DOHH2 (cell line): ENCODE data around the gene C22orf15.
A peak's percentile ranks its signal among the peaks of the same experiment; 100 is the strongest.

Experiments used
- H3F3A ChIP-seq: fragments of 200-600 bp; sonication (generic), shearing (Covaris generic); 2 replicates; pipeline ENCODE4 v1.6.0; 2016; ENCODE audit warnings: antibody characterized with exemption, mild to moderate bottlenecking; ENCODE audit not compliant: control insufficient read depth, insufficient read depth
- H3K27ac ChIP-seq: fragments of 200-600 bp; sonication (generic); 2 replicates; pipeline ENCODE4 v1.5.1; 2014; ENCODE audit warnings: low read depth, mild to moderate bottlenecking, low read length, moderate library complexity
- H3K27me3 ChIP-seq: fragments of 200-600 bp; sonication (generic); 2 replicates; pipeline ENCODE4 v1.6.1; 2014; ENCODE audit warnings: mild to moderate bottlenecking, low read length, mixed read lengths; ENCODE audit not compliant: control insufficient read depth
- H3K36me3 ChIP-seq: fragments of 200-600 bp; sonication (generic); 2 replicates; pipeline ENCODE4 v1.6.1; 2014; ENCODE audit warnings: mild to moderate bottlenecking, low read length, moderate library complexity, mixed read lengths; ENCODE audit not compliant: control insufficient read depth
- H3K4me1 ChIP-seq: fragments of 200-600 bp; sonication (generic); 2 replicates; pipeline ENCODE4 v1.6.1; 2014; ENCODE audit warnings: mild to moderate bottlenecking, low read length, mixed read lengths; ENCODE audit not compliant: control insufficient read depth
- H3K4me2 ChIP-seq: fragments of 200-600 bp; sonication (generic); 2 replicates; pipeline ENCODE4 v1.6.0; 2014; ENCODE audit warnings: mild to moderate bottlenecking, low read length, moderate library complexity
- H3K4me3 ChIP-seq: fragments of 200-600 bp; sonication (generic); 2 replicates; pipeline ENCODE4 v1.5.1; 2014; ENCODE audit warnings: mild to moderate bottlenecking, low read length, mixed read lengths
- H3K79me2 ChIP-seq: fragments of 200-600 bp; sonication (generic); 2 replicates; pipeline ENCODE4 v1.6.1; 2014; ENCODE audit warnings: mild to moderate bottlenecking, low read length, mixed read lengths; ENCODE audit not compliant: control insufficient read depth
- H3K9me2 ChIP-seq: fragments of 200-600 bp; sonication (generic); replicated peaks from 2 replicates; pipeline ENCODE4 v1.6.1; 2014; ENCODE audit warnings: mild to moderate bottlenecking, low read length, mixed read lengths; ENCODE audit not compliant: control insufficient read depth
- H3K9me3 ChIP-seq: fragments of 200-600 bp; sonication (generic); 2 replicates; pipeline ENCODE4 v1.6.1; 2014; ENCODE audit warnings: antibody characterized with exemption, low read length, mixed read lengths; ENCODE audit not compliant: control insufficient read depth, insufficient read depth
- H4K20me1 ChIP-seq: fragments of 200-600 bp; sonication (generic); 2 replicates; pipeline ENCODE4 v1.6.0; 2014; ENCODE audit warnings: low read depth, mild to moderate bottlenecking, antibody characterized with exemption, low read length, moderate library complexity; ENCODE audit not compliant: control insufficient read depth, insufficient read depth
- CTCF ChIP-seq: fragments of 200-600 bp; sonication (generic); IDR thresholded peaks from one replicate; pipeline ENCODE4 v1.5.1; 2014; ENCODE audit warnings: antibody characterized with exemption, mild to moderate bottlenecking, low read depth, low read length; ENCODE audit not compliant: poor library complexity, severe bottlenecking
- EZH2phosphoT487 ChIP-seq: fragments of 200-600 bp; sonication (generic); IDR thresholded peaks from 2 replicates; pipeline ENCODE4 v1.6.1; 2017; ENCODE audit warnings: borderline replicate concordance, mild to moderate bottlenecking, antibody characterized with exemption, low read length, moderate library complexity, mixed read lengths

The C22orf15 gene

GRCh38 chr22:23760056-23760455 lies 2.7 kb upstream of the C22orf15 start:
- Histone ChIP-seq H4K20me1 (peaks cover 6% of the 10 kb centered on the region; the same call in 1 of the 2 replicates), H3K27ac (no peak overlapping the region), H3K4me1 (peaks cover 49% of the 10 kb centered on the region), H3K79me2 (peaks cover 14% of the 10 kb centered on the region), H3K4me3 (no peak overlapping the region), H3K36me3 (peaks cover 23% of the 10 kb centered on the region), H3K27me3 (no peaks in the 10 kb centered on the region), H3K9me3 (no peaks in the 10 kb centered on the region), H3K4me2 (no peak overlapping the region), H3F3A (peaks cover 13% of the 10 kb centered on the region), H3K9me2 (no peaks in the 10 kb centered on the region)
- no peak for TF ChIP-seq CTCF
- no peak for TF ChIP-seq EZH2phosphoT487

- H3K4me1 ChIP-seq = peaks cover 49% of the 10 kb centered on the region
- no peak for TF ChIP-seq CTCF
- TF ChIP-seq EZH2phosphoT487 = no peak
- no peaks in the 10 kb centered on the region for H3F3A ChIP-seq
- H3K4me2 ChIP-seq = peak overlapping the region; percentile 92
- H3K9me3 ChIP-seq = no peaks in the 10 kb centered on the region
- H3K9me2 ChIP-seq = no peaks in the 10 kb centered on the region
- H3K4me3 ChIP-seq = peak overlapping the region; percentile 66
- H4K20me1 ChIP-seq = peaks cover 6% of the 10 kb centered on the region; the same call in 1 of the 2 replicates
- H3K27ac ChIP-seq = peak overlapping the region; percentile 59
- no peaks in the 10 kb centered on the region for H3K27me3 ChIP-seq
- peaks cover 44% of the 10 kb centered on the region for H3K36me3 ChIP-seq
- H3K79me2 ChIP-seq = peaks cover 46% of the 10 kb centered on the region
Measured at GRCh38 chr22:23763579-23763945, 772 bp downstream of the C22orf15 start.

- peaks cover 46% of the 10 kb centered on the region for H3K79me2 ChIP-seq
- H3K4me3 ChIP-seq = peak overlapping the region; percentile 66
- H3F3A ChIP-seq = no peaks in the 10 kb centered on the region
- no peak for TF ChIP-seq EZH2phosphoT487
- TF ChIP-seq CTCF = no peak
- no peaks in the 10 kb centered on the region for H3K9me2 ChIP-seq
- H3K4me2 ChIP-seq = peak overlapping the region; percentile 92
- peaks cover 53% of the 10 kb centered on the region for H3K4me1 ChIP-seq
- peak overlapping the region; percentile 59 for H3K27ac ChIP-seq
- H4K20me1 ChIP-seq = peaks cover 6% of the 10 kb centered on the region; the same call in 1 of the 2 replicates
- peaks cover 44% of the 10 kb centered on the region for H3K36me3 ChIP-seq
- no peaks in the 10 kb centered on the region for H3K9me3 ChIP-seq
- H3K27me3 ChIP-seq = no peaks in the 10 kb centered on the region
Measured at GRCh38 chr22:23763954-23764353, 1.2 kb downstream of the C22orf15 start.
